Subcutaneous adipose tissue (tissue), 4 donors: Measurements from ENCODE around the gene NEUROD1. TPM values are rescaled to one million over a fixed set of nuclear protein-coding genes. Genes with fewer than 3 reads are reported as not detected.

ENCODE experiments used
- total RNA-seq, 4 donors: library from RNA; depleted of rRNA; stranded (reverse); fragments of >200 nt; gene quantifications; one replicate each; pipeline ENCODE4 v1.1.0, GENCODE V29; 2016
- TF ChIP-seq, protein P1 (sequence below): fragments of 450-650 bp; IDR thresholded peaks from one replicate; pipeline ENCODE4 v1.5.1; 2016; ENCODE audit warnings: low read depth, mild to moderate bottlenecking, control low read depth, antibody characterized with exemption, moderate library complexity

NEUROD1 gene
- total RNA-seq, 4 donors from 2014 or later, result not detected

DNA sequence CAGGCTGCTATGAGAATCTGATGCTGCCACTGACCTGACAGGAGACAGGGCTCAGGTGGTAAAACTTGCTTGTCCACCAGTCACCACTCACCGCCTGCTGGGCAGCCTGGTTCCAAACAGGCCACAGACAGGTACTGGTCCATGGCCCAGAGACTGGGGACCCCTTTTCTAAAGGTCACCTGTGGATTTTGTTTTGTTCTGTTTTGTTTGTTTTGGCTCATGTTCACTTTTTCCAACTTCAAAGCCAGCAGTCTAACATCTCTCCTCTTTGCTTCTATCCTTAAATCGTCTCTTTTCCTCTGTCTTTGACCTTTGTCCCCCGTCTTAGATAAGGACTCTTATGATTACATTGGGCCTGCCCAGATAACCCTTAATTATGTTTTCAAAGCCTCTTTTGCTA lies 20.1 kb downstream of the NEUROD1 start:
- TF ChIP-seq, protein P1, sequence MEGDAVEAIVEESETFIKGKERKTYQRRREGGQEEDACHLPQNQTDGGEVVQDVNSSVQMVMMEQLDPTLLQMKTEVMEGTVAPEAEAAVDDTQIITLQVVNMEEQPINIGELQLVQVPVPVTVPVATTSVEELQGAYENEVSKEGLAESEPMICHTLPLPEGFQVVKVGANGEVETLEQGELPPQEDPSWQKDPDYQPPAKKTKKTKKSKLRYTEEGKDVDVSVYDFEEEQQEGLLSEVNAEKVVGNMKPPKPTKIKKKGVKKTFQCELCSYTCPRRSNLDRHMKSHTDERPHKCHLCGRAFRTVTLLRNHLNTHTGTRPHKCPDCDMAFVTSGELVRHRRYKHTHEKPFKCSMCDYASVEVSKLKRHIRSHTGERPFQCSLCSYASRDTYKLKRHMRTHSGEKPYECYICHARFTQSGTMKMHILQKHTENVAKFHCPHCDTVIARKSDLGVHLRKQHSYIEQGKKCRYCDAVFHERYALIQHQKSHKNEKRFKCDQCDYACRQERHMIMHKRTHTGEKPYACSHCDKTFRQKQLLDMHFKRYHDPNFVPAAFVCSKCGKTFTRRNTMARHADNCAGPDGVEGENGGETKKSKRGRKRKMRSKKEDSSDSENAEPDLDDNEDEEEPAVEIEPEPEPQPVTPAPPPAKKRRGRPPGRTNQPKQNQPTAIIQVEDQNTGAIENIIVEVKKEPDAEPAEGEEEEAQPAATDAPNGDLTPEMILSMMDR, result no peak

DNA sequence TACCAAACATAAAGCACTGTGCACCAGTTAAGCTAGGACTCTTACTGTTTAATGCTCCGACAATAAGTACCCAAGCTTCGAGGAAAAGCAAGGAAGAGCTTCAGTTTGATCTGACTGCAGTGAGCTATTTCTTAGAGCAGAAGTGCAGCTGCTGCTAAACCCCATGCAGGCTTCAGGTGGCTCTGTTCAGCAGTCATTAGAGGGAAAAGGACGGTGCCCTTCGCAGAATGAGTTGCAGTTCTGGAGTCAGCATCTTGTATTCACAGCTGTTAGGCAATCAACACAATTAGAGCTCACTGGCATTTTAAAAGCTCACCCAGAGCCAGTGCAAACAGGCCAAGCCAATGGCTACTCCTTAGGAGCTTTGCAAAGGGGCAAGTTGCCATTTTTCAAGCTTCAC lies 21.9 kb downstream of the NEUROD1 start:
- TF ChIP-seq, protein P1, result no peak

DNA sequence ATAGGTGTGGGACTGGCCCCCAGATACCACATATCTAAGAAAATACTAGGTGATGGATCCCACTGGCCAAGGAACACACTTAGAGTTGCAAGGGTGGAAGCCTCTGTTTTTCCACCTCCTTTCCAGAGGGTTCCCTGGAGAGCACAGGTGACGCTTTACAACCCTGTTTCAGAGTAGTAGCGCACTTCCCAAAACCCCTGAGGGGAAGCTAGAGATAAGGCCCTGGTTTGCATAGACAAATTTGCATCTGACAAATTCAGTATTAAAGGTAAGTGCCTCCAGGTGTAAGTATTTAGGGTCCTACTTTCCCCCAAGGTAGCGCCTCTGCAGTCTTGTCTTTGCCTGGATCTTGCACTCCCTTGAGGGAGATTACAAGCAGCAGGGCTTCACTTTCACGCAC lies 22.9 kb downstream of the NEUROD1 start:
- TF ChIP-seq, protein P1, result no peak

DNA sequence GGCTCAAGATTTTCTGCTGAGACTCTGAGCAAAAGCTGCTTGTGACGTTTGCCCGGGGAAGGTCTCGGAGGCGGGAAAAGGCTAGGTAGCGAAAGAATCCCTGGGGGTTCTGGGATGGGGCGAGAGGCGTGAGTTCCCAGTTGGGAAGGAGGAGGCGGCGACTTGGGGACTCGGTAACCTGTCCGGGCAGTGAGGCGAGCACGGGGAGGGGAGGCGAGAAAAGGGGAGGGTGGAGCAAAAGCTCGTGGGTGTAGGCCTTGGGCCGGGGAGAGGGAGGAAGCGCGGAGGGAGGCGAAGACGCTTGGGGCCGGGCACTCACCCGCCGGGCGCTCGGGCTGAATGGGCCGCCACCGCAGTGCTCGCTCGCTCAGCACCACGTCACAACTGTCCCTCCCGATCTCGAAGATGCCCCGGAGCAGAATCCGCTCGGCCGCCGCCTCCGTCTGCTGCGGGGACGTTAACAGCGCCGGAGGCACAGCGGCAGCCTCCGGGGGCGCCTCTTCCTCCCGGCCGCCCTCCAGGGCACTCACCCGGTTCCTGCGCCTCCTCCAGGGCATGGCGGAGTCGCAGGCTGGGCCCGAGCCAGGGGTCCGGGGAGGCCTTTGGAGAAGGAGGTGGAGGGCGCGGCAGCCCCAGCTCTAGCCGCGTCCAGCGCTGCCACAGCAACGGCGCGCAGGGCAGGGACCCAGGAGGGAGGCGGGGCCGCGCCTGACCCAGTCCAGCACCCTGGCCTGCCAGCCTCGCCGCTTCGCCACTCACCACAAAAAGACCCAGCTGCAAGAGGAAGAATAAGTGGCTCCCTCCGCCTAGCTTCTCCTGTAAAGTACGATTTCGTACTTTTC lies 23.6 kb downstream of the NEUROD1 start, which contains the start of gene CERKL:
Gene CERKL (minus strand): TSS at position 656 of the 842 bp plus-strand sequence. CDS start 99 bp downstream, at position 557.
- TF ChIP-seq, protein P1, result no peak

DNA sequence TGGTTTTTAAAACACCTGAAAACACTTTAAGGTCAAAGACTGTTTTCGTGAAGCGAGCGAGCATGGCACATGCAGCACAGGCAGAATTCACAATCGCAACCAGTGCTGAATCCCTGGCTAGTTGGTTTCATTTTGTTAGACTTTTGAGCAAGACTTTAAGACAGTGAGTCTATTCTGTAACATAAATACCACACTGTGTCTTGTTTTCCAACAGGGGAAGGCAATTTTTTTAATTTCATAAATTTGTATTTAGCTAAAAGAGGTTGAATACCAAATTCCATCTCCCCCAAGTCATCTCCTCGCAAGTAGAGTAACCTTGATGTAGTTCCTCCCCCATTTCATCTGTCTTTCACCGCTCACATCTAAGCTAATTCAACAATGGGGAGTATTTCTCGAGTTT lies 24.8 kb downstream of the NEUROD1 start:
- TF ChIP-seq, protein P1, result no peak

DNA sequence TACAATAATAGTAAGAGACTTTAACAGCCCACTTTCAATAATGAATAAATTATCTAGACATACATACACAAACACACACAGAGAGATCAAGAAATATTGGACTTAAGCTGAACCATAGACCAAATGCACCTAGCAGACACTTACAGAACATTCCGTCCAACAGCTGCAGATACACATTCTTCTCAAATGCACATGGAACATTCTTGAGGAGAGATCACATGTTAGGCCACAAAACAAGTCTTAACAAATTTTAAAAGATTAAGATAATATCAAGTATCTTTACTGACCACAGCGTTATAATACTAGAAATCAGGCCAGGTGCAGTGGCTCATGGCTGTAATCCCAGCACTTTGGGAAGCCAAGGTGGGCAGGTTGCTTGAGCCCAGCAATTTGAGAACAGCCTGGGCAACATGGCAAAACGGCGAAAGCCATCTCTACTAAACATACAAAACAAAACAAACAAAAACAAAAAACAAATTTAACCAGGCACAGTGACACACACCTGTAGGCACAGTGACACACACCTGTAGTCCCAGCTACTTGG lies 30.8 kb downstream of the NEUROD1 start:
- TF ChIP-seq, protein P1, result no peak

DNA sequence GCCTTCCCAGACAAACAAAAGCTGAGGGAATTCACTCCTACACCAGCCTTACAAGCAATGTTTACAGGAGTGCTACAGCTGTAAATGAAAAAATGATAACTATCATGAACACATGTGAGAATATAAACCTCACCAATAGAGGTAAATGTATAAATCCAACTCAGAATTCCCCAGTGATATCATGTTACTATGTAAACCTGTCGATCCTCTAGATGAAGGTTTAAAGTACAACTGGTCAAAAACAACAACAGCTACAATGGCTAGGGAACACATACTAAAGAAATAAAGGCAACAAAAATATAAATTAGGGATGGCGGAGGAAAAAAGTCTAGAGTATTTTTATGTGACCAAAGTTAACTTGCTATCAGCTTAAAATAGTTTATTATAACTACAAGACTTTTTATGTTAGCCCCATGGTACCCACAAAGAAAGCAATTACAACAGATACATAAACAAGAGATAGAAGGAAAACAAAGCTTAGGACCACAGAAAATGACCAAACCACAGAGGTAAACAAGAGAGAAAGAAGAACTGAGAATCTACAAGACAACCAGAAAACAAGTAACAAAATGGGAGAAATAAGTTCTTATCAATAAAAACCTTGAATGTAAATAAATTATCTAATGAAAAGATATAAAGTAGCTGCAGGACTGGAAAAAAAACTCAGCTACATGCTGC lies 31.7 kb downstream of the NEUROD1 start:
- TF ChIP-seq, protein P1, result no peak
